IPS-11a (cell line): ENCODE results near the gene TMPRSS11A.

Experiments used
- H3K4me3 ChIP-seq: one replicate; pipeline ENCODE4 v1.5.1; 2013; ENCODE audit warnings: low read depth, low read length, control low read depth

The TMPRSS11A gene

GRCh38 chr4:67963356-67963755 lies at the start of gene TMPRSS11A:
Gene TMPRSS11A (minus strand): TSS chr4:67963493. CDS start chr4:67963393, 100 bp downstream.
- no peak within 1 kb of the TSS for H3K4me3 ChIP-seq

- H3K4me3 ChIP-seq = no peak overlapping the region
These were observed 48.4 kb upstream of the TMPRSS11A start for GRCh38 chr4:68011684-68012083.

GRCh38 chr4:68002906-68003305 lies 39.6 kb upstream of the TMPRSS11A start:
- no peak overlapping the region for H3K4me3 ChIP-seq

GRCh38 chr4:67996127-67996526 lies 32.8 kb upstream of the TMPRSS11A start:
- H3K4me3 ChIP-seq = no peak overlapping the region

GRCh38 chr4:67988991-67989390 lies 25.7 kb upstream of the TMPRSS11A start:
- H3K4me3 ChIP-seq = no peak overlapping the region

GRCh38 chr4:67983333-67983732 lies 20.0 kb upstream of the TMPRSS11A start:
- H3K4me3 ChIP-seq = no peak overlapping the region

GRCh38 chr4:67980512-67980911 lies 17.2 kb upstream of the TMPRSS11A start:
- no peak overlapping the region for H3K4me3 ChIP-seq

- no peak overlapping the region for H3K4me3 ChIP-seq
These were observed 10.3 kb upstream of the TMPRSS11A start for GRCh38 chr4:67973608-67974007.

GRCh38 chr4:67954890-67955289 lies 8.4 kb downstream of the TMPRSS11A start:
- no peak overlapping the region for H3K4me3 ChIP-seq

- H3K4me3 ChIP-seq = no peak overlapping the region
These were observed 22.2 kb downstream of the TMPRSS11A start for GRCh38 chr4:67941074-67941473.

GRCh38 chr4:67940506-67940905 lies 22.8 kb downstream of the TMPRSS11A start:
- no peak overlapping the region for H3K4me3 ChIP-seq

GRCh38 chr4:67939195-67939594 lies 24.1 kb downstream of the TMPRSS11A start:
- H3K4me3 ChIP-seq = no peak overlapping the region

GRCh38 chr4:67935888-67936287 lies 27.4 kb downstream of the TMPRSS11A start:
- H3K4me3 ChIP-seq = no peak overlapping the region

- H3K4me3 ChIP-seq = no peak overlapping the region
These were observed 28.7 kb downstream of the TMPRSS11A start for GRCh38 chr4:67934628-67935027.

- H3K4me3 ChIP-seq = no peak overlapping the region
These were observed 29.5 kb downstream of the TMPRSS11A start for GRCh38 chr4:67933755-67934154.

GRCh38 chr4:67933038-67933437 lies 30.3 kb downstream of the TMPRSS11A start:
- no peak overlapping the region for H3K4me3 ChIP-seq

- H3K4me3 ChIP-seq = no peak overlapping the region
These were observed 32.0 kb downstream of the TMPRSS11A start for GRCh38 chr4:67931256-67931655.

- no peak overlapping the region for H3K4me3 ChIP-seq
These were observed 33.9 kb downstream of the TMPRSS11A start for GRCh38 chr4:67929426-67929825.

GRCh38 chr4:67928546-67928945 lies 34.7 kb downstream of the TMPRSS11A start:
- H3K4me3 ChIP-seq = no peak overlapping the region

GRCh38 chr4:67927251-67927650 lies 36.0 kb downstream of the TMPRSS11A start:
- H3K4me3 ChIP-seq = no peak overlapping the region

GRCh38 chr4:67926485-67926884 lies 36.8 kb downstream of the TMPRSS11A start:
- no peak overlapping the region for H3K4me3 ChIP-seq

GRCh38 chr4:67922697-67923096 lies 40.6 kb downstream of the TMPRSS11A start:
- no peak overlapping the region for H3K4me3 ChIP-seq

GRCh38 chr4:67918428-67918827 lies 44.9 kb downstream of the TMPRSS11A start:
- H3K4me3 ChIP-seq = no peak overlapping the region
